ENCODE results near the gene FOXL2. TPM values are rescaled to one million over a fixed set of nuclear protein-coding genes. Genes with fewer than 3 reads are reported as not detected.

Gene FOXL2
- polyA plus RNA-seq, 1 experiment: 0.07 TPM

DNA sequence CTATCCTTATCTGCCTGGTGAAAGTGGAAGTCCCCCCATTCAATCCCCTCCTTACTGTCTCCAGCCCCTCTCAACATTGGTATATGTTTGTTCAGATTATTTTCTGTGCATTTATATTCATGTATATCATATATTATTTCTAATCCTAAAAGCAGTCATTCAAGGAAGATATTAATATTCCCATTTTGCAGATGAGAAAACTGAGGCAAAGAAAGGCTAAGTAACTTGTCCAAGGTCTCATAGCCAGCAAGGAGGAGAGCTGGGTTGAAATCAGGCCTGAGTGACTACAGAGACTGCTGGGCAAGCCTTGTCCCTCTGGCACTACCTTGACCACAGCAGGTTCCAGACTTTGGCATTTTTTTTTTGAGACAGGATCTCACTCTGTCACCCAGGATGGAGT, 29.1 kb upstream of the FOXL2 start:
- Histone ChIP-seq H3K27me3 (ENCODE audit: control insufficient read depth, insufficient read depth, low read length) (peaks cover 2% of the 10 kb centered on the region), H3K27ac (ENCODE audit: low read depth, low read length) (no peak overlapping the region), H3K4me3 (ENCODE audit: low read depth, low read length) (no peak overlapping the region), H3K9me3 (ENCODE audit: control insufficient read depth, insufficient read depth, low read length) (no peaks in the 10 kb centered on the region)
- TF ChIP-seq CTCF (IDR thresholded peaks at IDR 0.05; ENCODE audit: low read depth, low read length): no peak
- DNase-seq (ENCODE audit: low read depth, low spot score): no peak
- POLR2A ChIA-PET: no interaction called here
- CTCF ChIA-PET: no interaction called here

DNA sequence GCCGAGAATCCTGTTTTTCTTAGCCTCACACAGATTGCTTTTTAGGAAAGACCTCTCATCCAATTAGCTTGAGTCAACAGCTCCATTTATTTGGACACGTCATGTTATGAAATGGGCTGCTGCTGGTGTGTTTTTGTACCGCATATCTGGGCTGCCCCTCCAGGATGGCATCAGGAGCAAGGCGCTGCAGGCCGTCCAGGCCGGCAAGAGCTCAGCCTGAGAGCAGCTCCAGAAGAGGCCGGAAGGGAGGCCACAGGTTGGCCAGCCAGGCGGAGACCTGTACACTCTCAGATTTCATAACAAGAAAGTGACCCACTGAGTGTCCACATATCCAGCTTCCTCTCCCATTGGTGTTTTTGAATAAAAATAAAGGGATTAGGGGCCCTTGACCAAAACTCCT, 28.4 kb upstream of the FOXL2 start:
- Histone ChIP-seq H3K9me3 (ENCODE audit: control insufficient read depth, insufficient read depth, low read length) (no peaks in the 10 kb centered on the region), H3K27ac (ENCODE audit: low read depth, low read length) (no peak overlapping the region), H3K4me3 (ENCODE audit: low read depth, low read length) (no peak overlapping the region), H3K27me3 (ENCODE audit: control insufficient read depth, insufficient read depth, low read length) (peaks cover 2% of the 10 kb centered on the region)
- TF ChIP-seq CTCF (IDR thresholded peaks at IDR 0.05; ENCODE audit: low read depth, low read length): no peak
- ChIA-PET POLR2A (no interaction called here), CTCF (no interaction called here)
- DNase-seq (ENCODE audit: low read depth, low spot score): no peak

- H3K9me3 ChIP-seq (ENCODE audit: control insufficient read depth, insufficient read depth, low read length): no peaks in the 10 kb centered on the region
- DNase-seq (ENCODE audit: low read depth, low spot score): no peak
- H3K4me3 ChIP-seq (ENCODE audit: low read depth, low read length): no peak overlapping the region
- ChIA-PET POLR2A (no interaction called here), CTCF (interaction anchor here (0.8 kb wide), 1 partner anchor 39 kb away, joined by 3 read pairs; no protein-coding TSS in a partner anchor)
- H3K27me3 ChIP-seq (ENCODE audit: control insufficient read depth, insufficient read depth, low read length): peaks cover 2% of the 10 kb centered on the region
- no peak for TF ChIP-seq CTCF (IDR thresholded peaks at IDR 0.05; ENCODE audit: low read depth, low read length)
- H3K27ac ChIP-seq (ENCODE audit: low read depth, low read length): no peak overlapping the region
Measured at GRCh38 chr3:138974462-138974861, 27.5 kb upstream of the FOXL2 start.

- DNase-seq (ENCODE audit: low read depth, low spot score): no peak
- no peak for TF ChIP-seq CTCF (IDR thresholded peaks at IDR 0.05; ENCODE audit: low read depth, low read length)
- H3K9me3 ChIP-seq (ENCODE audit: control insufficient read depth, insufficient read depth, low read length): no peaks in the 10 kb centered on the region
- H3K27me3 ChIP-seq (ENCODE audit: control insufficient read depth, insufficient read depth, low read length): peaks cover 2% of the 10 kb centered on the region
- ChIA-PET POLR2A (no interaction called here), CTCF (interaction anchor here (1.7 to 2.2 kb wide), 2 partner anchors 8 to 31 kb away, joined by 5 to 7 read pairs; no protein-coding TSS in a partner anchor)
- H3K27ac ChIP-seq (ENCODE audit: low read depth, low read length): no peak overlapping the region
- H3K4me3 ChIP-seq (ENCODE audit: low read depth, low read length): no peak overlapping the region
Measured at GRCh38 chr3:138972941-138973340, 26.0 kb upstream of the FOXL2 start.

GRCh38 chr3:138971766-138972320, 24.9 kb upstream of the FOXL2 start:
- ChIA-PET CTCF (interaction anchor here (1.7 to 2.2 kb wide), 2 partner anchors 9 to 30 kb away, joined by 5 to 7 read pairs; no protein-coding TSS in a partner anchor), POLR2A (no interaction called here)
- TF ChIP-seq CTCF (IDR thresholded peaks at IDR 0.05; ENCODE audit: low read depth, low read length): no peak
- Histone ChIP-seq H3K4me3 (ENCODE audit: low read depth, low read length) (no peak overlapping the region), H3K9me3 (ENCODE audit: control insufficient read depth, insufficient read depth, low read length) (no peaks in the 10 kb centered on the region), H3K27ac (ENCODE audit: low read depth, low read length) (no peak overlapping the region), H3K27me3 (ENCODE audit: control insufficient read depth, insufficient read depth, low read length) (peaks cover 2% of the 10 kb centered on the region)
- DNase-seq (ENCODE audit: low read depth, low spot score): no peak
